Dendritic cell treated with granulocyte-macrophage colony-stimulating factor and Interleukin-4, amounts not matched to agents 40 ng/mL and 50 ng/mL, for 4 days (primary cell): ENCODE measurements around the gene DDRGK1.

Experiments
- H3K27ac Mint-ChIP-seq: one replicate; pipeline ENCODE4 v1.8.0; 2022; ENCODE audit warnings: mild to moderate bottlenecking, mixed read lengths
- H3K27me3 Mint-ChIP-seq: one replicate; pipeline ENCODE4 v1.8.0; 2022; ENCODE audit warnings: mild to moderate bottlenecking, mixed read lengths
- H3K36me3 Mint-ChIP-seq: one replicate; pipeline ENCODE4 v1.8.0; 2022; ENCODE audit warnings: low read depth, mixed read lengths
- H3K4me1 Mint-ChIP-seq: one replicate; pipeline ENCODE4 v1.8.0; 2022; ENCODE audit warnings: low read depth, mixed read lengths
- H3K4me3 Mint-ChIP-seq: one replicate; pipeline ENCODE4 v1.8.0; 2022; ENCODE audit warnings: mild to moderate bottlenecking, moderate library complexity, mixed read lengths
- H3K9me3 Mint-ChIP-seq: one replicate; pipeline ENCODE4 v1.8.0; 2022; ENCODE audit warnings: mixed read lengths
- intact Hi-C: fragments of 100-400 bp; cut with micrococcal nuclease; formaldehyde crosslinking; loops from one replicate; pipeline ENCODE4 v1.15.0; 2022

DDRGK1 gene

DNA sequence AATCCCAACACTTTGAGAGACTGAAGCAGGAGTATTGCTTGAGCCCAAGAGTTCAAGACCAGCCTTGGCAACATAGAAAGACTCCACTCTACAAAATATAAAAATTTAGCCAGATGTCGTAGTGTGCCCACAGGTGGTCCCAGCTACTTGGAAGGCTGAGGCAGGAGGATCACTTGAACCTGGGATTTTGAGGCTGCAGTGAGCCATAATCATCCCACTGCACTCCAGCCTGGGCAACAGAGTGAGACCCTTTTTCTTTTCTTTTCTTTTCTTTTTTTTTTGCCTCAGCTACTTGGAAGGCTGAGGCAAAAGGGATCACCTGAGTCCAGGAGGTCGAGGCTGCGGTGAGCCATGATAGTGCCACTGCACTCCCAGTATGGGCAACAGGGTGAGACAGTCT is 62.7 kb downstream of the DDRGK1 start:
- Mint-ChIP-seq H3K4me3 (no peak overlapping the region), H3K9me3 (no peaks in the 10 kb centered on the region), H3K27me3 (no peaks in the 10 kb centered on the region), H3K36me3 (peaks cover 36% of the 10 kb centered on the region), H3K27ac (no peak overlapping the region), H3K4me1 (peaks cover 7% of the 10 kb centered on the region)
- intact Hi-C loops, result no loop called here
